ENCODE results near the gene EPB42. TPM values are rescaled to one million over a fixed set of nuclear protein-coding genes. Genes with fewer than 3 reads are reported as not detected.

Gene EPB42
- total RNA-seq, 4 donors from 2014 or later, result 0.30 to 0.44 TPM; not detected in 2

DNA sequence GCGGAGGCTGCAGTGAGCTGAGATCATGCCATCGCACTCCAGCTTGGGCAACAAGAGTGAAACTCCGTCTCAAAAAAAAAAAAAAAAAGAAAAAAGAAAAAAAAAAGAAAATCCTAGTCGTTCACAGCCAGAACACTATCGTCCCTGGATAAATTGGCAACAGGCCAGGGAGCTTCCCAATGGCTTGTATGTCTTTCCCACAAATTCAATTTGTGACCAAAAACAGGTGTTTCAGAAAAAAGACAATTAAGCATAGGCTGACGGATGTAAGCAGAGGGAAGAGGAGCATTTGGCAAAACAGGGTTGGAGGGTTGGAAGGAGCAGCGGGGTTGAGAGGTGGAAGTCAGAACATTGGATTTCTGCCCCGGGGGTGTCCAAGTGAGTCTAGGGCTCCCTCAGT, 8.5 kb downstream of the EPB42 start:
- WGBS, 2 donors, result 68% methylated on average over 8 of the region's 8 CpGs

DNA sequence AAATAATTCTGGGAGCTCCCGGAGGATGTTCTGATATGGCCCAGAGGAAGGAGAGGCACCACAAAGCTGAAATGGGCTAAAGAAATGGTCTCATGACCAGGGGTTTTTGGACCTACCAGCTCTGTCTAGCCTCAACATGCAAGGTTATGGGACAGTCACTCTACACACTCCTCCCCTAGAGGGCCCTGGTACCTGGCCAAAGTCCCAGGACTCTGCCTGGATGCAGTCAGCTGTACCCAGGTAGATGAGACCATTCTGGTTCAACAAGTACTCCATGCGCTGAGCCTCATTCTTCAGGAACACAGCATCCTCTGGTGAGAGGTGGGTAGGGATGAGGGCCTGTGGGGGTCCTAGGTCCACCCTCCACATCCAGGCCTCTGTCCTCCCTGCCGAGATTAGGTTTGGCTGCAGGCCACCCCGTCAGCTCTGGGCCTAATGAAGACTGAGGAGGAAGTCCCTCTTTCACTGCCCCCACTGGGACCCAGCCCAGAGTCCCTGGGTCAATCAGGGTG, 9.5 kb downstream of the EPB42 start:
- no peaks in the 10 kb centered on the region for H3K27me3 ChIP-seq
- no peak overlapping the region for H3K27ac ChIP-seq
- no peak overlapping the region for H3K4me3 ChIP-seq
- H3K9me3 ChIP-seq, result no peaks in the 10 kb centered on the region
- TF ChIP-seq POLR2A (IDR thresholded peaks at IDR 0.05) (no peak), EP300 (IDR thresholded peaks at IDR 0.05) (no peak)
- TF ChIP-seq, protein P1, sequence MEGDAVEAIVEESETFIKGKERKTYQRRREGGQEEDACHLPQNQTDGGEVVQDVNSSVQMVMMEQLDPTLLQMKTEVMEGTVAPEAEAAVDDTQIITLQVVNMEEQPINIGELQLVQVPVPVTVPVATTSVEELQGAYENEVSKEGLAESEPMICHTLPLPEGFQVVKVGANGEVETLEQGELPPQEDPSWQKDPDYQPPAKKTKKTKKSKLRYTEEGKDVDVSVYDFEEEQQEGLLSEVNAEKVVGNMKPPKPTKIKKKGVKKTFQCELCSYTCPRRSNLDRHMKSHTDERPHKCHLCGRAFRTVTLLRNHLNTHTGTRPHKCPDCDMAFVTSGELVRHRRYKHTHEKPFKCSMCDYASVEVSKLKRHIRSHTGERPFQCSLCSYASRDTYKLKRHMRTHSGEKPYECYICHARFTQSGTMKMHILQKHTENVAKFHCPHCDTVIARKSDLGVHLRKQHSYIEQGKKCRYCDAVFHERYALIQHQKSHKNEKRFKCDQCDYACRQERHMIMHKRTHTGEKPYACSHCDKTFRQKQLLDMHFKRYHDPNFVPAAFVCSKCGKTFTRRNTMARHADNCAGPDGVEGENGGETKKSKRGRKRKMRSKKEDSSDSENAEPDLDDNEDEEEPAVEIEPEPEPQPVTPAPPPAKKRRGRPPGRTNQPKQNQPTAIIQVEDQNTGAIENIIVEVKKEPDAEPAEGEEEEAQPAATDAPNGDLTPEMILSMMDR (IDR thresholded peaks at IDR 0.05), result no peak
- no peaks in the 10 kb centered on the region for H3K36me3 ChIP-seq
- DNase-seq (ENCODE audit: low spot score in 2 of 2), result no peak
- no peaks in the 10 kb centered on the region for H3K4me1 ChIP-seq
- 79 to 84% methylated on average over 4 of the region's 4 CpGs for whole genome bisulfite sequencing, 2 donors

More for the DNA sequence above, 8.5 kb downstream of the EPB42 start:
- H3K4me1 ChIP-seq, result no peaks in the 10 kb centered on the region
- TF ChIP-seq POLR2A (IDR thresholded peaks at IDR 0.05) (no peak), EP300 (IDR thresholded peaks at IDR 0.05) (no peak)
- TF ChIP-seq, protein P1 (IDR thresholded peaks at IDR 0.05), result no peak
- no peaks in the 10 kb centered on the region for H3K27me3 ChIP-seq
- H3K36me3 ChIP-seq, result no peaks in the 10 kb centered on the region
- no peak for DNase-seq (ENCODE audit: low spot score in 2 of 2)
- no peak overlapping the region for H3K4me3 ChIP-seq
- H3K9me3 ChIP-seq, result peaks cover 0 to 3% (median 0%) of the 10 kb centered on the region in 4 donors
- H3K27ac ChIP-seq, result no peak overlapping the region

DNA sequence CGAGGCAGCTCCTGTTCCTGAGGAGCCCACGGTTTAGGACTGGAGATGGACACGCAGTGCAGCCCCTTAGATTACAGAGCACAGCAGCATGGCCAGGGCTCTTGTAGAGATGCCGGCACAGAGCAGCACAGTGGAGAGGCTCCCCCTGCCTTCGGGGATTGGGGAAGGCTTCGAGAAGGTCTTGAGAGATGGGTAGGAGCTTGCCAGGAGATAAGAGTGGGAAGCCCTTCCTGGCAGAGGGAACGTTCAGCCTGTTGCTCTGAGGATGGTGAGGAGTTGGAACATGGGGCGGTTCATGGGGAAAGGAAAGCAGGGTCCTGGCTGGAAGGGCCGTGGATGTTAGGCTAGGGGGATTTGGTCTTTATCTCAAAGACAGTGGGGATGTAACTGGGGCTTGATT, 10.0 kb downstream of the EPB42 start:
- H3K9me3 ChIP-seq, result no peaks in the 10 kb centered on the region
- no peak overlapping the region for H3K4me3 ChIP-seq
- no peaks in the 10 kb centered on the region for H3K27me3 ChIP-seq
- no peak overlapping the region for H3K27ac ChIP-seq
- H3K36me3 ChIP-seq, result no peaks in the 10 kb centered on the region
- no peaks in the 10 kb centered on the region for H3K4me1 ChIP-seq
- DNase-seq (ENCODE audit: low spot score in 2 of 2), result no peak
- TF ChIP-seq POLR2A (IDR thresholded peaks at IDR 0.05), result no peak
- TF ChIP-seq, protein P1 (IDR thresholded peaks at IDR 0.05), result no peak
- TF ChIP-seq EP300 (IDR thresholded peaks at IDR 0.05), result no peak
- 79 to 84% methylated on average over 9 of the region's 9 CpGs for WGBS, 2 donors

DNA sequence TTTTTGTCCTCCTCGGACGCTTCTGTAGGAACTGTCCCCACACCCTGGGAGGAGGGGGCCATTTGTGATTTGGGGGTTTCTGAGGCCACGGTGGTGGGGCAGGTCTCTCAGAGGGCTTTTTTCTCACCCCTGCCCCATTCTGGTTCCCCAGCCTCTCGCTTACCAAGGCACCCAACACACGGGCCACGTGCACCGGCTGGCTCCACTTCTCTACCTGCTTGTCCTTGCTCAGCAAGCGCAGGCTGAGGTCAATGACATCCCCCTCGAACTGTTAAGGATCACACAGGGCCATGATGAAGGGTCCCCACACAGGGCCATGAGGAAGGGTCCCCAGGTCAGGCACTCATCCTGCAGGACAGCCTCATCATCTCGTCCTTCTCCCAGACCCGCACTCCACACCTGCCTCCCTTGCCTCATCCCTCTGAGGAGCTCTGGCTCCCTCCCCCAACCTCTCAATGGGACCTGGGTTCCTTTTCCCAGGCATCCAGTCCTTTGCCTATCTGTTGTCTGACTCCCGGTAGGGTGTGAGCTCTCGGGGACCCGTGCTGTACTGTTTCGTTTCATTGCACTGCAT, 10.6 kb downstream of the EPB42 start:
- no peak overlapping the region for H3K4me3 ChIP-seq
- H3K36me3 ChIP-seq, result no peaks in the 10 kb centered on the region
- H3K27me3 ChIP-seq, result no peaks in the 10 kb centered on the region
- TF ChIP-seq, protein P1 (IDR thresholded peaks at IDR 0.05), result no peak
- TF ChIP-seq POLR2A (IDR thresholded peaks at IDR 0.05), result no peak
- TF ChIP-seq EP300 (IDR thresholded peaks at IDR 0.05), result no peak
- no peak for DNase-seq (ENCODE audit: low spot score in 2 of 2)
- no peak overlapping the region for H3K27ac ChIP-seq
- no peaks in the 10 kb centered on the region for H3K9me3 ChIP-seq
- H3K4me1 ChIP-seq, result no peaks in the 10 kb centered on the region
- WGBS, 2 donors, result 83 to 85% methylated on average over 14 to 15 of the region's 15 CpGs

DNA sequence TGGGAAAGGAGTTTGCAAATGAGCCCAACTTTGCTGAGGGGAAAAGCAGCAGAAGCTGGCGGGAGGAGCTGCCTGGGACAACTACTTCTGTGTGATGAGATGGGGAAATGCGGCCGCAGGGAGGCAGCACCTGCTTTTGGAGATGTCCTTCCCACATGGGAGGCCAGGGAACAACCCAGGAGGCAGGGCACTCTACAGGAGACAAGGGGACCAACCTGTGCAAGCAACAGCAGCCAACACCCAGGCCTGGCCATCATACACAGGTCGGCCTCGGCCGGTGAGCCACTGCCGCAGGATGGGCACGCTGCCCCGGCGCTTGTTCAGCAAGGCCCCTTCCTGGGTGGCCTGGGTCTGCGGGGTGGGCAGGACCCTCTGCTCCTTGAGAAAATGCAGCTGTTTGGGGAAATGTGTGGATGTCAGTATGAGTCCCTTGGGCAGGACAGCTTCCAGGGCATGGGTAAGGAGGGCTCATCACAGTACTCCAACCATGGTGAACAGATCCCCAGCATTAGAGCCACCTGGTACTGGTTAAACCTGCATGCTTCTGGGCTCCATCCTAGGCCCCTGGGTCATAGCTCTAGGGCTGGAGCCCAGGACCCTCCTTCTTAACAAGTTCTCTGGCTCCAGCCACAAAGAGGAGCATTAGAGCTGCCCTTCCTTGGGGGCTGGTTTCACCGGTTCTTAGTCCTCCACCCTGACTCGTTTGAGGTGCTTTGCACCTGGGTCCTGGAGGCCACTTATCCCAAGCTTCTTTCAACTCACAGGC, 11.6 kb downstream of the EPB42 start:
- no peak for TF ChIP-seq EP300 (IDR thresholded peaks at IDR 0.05)
- TF ChIP-seq, protein P1 (IDR thresholded peaks at IDR 0.05), result no peak
- no peak for TF ChIP-seq POLR2A (IDR thresholded peaks at IDR 0.05)
- H3K9me3 ChIP-seq, result no peaks in the 10 kb centered on the region
- DNase-seq (ENCODE audit: low spot score in 2 of 2), result no peak

More for the DNA sequence above, 11.6 kb downstream of the EPB42 start:
- Histone ChIP-seq H3K27me3 (no peaks in the 10 kb centered on the region), H3K4me1 (no peaks in the 10 kb centered on the region), H3K36me3 (no peaks in the 10 kb centered on the region), H3K27ac (no peak overlapping the region), H3K4me3 (no peak overlapping the region)
- 71 to 80% methylated on average over 10 to 13 of the region's 13 CpGs for WGBS, 2 donors
